ENCODE results near the gene ARRDC4.

Gene ARRDC4

GRCh38 chr15:97998307-97999071 is 38.0 kb downstream of the ARRDC4 start:
- no peak for TF ChIP-seq SIN3A (IDR thresholded peaks at IDR 0.05; ENCODE audit: borderline replicate concordance, insufficient read depth, low read length)
- TF ChIP-seq FOXP2 (optimal IDR thresholded peaks at IDR 0.05; ENCODE audit: borderline replicate concordance, extremely low read depth, extremely low read length, insufficient read depth), result no peak
- no peak for TF ChIP-seq TAF1 (IDR thresholded peaks at IDR 0.05; ENCODE audit: borderline replicate concordance, insufficient read depth, low read length)
- no peak for TF ChIP-seq POLR2AphosphoS5 (IDR thresholded peaks at IDR 0.05; ENCODE audit: low read depth, low read length)
- no peak for TF ChIP-seq REST (IDR thresholded peaks at IDR 0.05; ENCODE audit: insufficient read depth in 1 of 2, low read depth in 2 of 2, low read length in 2 of 2)

DNA sequence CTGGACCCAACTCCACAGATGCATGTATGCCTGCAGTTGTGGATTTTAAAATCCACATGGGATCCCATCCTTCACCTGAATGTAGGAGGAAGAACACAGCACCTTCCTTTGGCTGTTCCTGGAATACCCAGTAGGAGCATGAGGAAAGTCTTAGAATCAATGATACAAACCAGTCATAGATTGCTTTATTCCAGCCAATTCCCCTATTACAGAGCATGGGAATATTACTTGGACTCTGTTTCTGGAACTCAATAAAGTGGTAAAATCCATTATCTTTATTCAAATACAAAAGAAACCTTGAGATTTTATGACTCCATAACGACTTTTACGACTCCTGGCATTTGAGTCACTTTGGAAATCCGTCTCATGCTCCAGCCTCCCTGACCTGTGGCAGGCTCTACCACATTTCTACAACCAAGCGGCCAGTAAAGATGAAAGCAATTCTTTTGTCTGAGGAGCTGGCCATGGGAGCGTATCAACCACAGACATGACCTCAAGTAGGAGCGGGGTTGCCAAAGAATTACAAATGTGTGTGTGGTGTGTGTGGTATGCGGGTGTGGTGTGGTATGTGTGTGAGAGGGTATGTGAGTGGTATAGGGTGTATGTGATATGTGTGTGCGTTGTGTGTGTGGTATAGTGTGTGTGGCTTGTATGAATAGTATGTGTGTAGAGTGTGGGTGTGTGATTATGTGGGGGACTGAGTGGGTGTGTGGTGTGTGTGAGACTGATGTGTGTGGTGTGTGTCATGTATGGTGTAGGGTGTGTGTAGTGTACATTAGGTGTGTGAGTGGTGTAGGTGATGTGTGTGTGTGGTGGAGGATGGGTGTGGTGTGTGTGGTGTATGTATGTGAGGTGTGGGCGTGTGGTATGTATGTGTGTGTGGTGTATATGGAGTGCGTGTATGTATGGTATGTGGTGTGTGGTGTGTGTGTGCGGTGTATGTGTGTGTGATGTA is 40.0 kb downstream of the ARRDC4 start:
- no peak for TF ChIP-seq SIN3A (IDR thresholded peaks at IDR 0.05; ENCODE audit: borderline replicate concordance, insufficient read depth, low read length)
- TF ChIP-seq REST (IDR thresholded peaks at IDR 0.05; ENCODE audit: insufficient read depth in 1 of 2, low read depth in 2 of 2, low read length in 2 of 2), result no peak
- TF ChIP-seq TAF1 (IDR thresholded peaks at IDR 0.05; ENCODE audit: borderline replicate concordance, insufficient read depth, low read length), result no peak
- TF ChIP-seq FOXP2 (optimal IDR thresholded peaks at IDR 0.05; ENCODE audit: borderline replicate concordance, extremely low read depth, extremely low read length, insufficient read depth), result no peak
- TF ChIP-seq POLR2AphosphoS5 (IDR thresholded peaks at IDR 0.05; ENCODE audit: low read depth, low read length), result no peak

GRCh38 chr15:98001663-98002194 is 41.2 kb downstream of the ARRDC4 start:
- TF ChIP-seq POLR2AphosphoS5 (IDR thresholded peaks at IDR 0.05; ENCODE audit: low read depth, low read length) (no peak), SIN3A (IDR thresholded peaks at IDR 0.05; ENCODE audit: borderline replicate concordance, insufficient read depth, low read length) (no peak), REST (IDR thresholded peaks at IDR 0.05; ENCODE audit: insufficient read depth in 1 of 2, low read depth in 2 of 2, low read length in 2 of 2) (no peak), FOXP2 (optimal IDR thresholded peaks at IDR 0.05; ENCODE audit: borderline replicate concordance, extremely low read depth, extremely low read length, insufficient read depth) (no peak), TAF1 (IDR thresholded peaks at IDR 0.05; ENCODE audit: borderline replicate concordance, insufficient read depth, low read length) (no peak)

DNA sequence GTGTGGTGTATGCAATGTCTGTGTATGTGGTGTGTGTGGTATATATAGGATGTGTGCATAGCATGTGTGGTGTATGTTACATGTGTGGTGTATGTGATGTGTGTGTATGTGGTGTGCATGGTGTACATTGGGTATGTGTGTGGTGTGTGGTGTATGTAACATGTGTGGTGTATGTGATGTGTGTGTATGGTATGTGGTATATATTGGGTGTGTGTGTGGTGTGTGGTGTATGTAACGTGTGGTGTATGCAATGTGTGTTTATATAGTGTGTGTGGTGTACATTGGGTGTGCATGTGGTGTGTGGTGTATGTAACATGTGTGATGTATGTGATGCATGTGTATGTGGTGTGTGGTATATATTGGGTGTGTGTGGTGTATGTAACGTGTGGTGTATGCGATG is 41.9 kb downstream of the ARRDC4 start:
- TF ChIP-seq TAF1 (IDR thresholded peaks at IDR 0.05; ENCODE audit: borderline replicate concordance, insufficient read depth, low read length) (no peak), SIN3A (IDR thresholded peaks at IDR 0.05; ENCODE audit: borderline replicate concordance, insufficient read depth, low read length) (no peak), FOXP2 (optimal IDR thresholded peaks at IDR 0.05; ENCODE audit: borderline replicate concordance, extremely low read depth, extremely low read length, insufficient read depth) (no peak), POLR2AphosphoS5 (IDR thresholded peaks at IDR 0.05; ENCODE audit: low read depth, low read length) (no peak), REST (IDR thresholded peaks at IDR 0.05; ENCODE audit: insufficient read depth in 1 of 2, low read depth in 2 of 2, low read length in 2 of 2) (no peak)

Measured in PFSK-1 (cell line).